Neural progenitor cell (in vitro differentiated cells): ENCODE data around the gene GLRX. TPM values are rescaled to one million over a fixed set of nuclear protein-coding genes. Genes with fewer than 3 reads are reported as not detected.

ENCODE experiments used
- DNase-seq: peaks from one replicate; pipeline ENCODE4 v3.0.0-alpha.2; 2016; ENCODE audit warnings: low spot score
- H2AFZ ChIP-seq: fragments of 200-600 bp; sonication (generic); replicated peaks from 2 replicates; pipeline ENCODE4 v1.6.1; 2016; ENCODE audit warnings: antibody characterized with exemption
- H3F3A ChIP-seq: fragments of 200-600 bp; sonication (generic); 2 replicates; pipeline ENCODE4 v1.6.1; 2016; ENCODE audit warnings: antibody characterized with exemption, low read depth
- H3K27ac ChIP-seq: fragments of 200-600 bp; sonication (generic); 2 replicates; pipeline ENCODE4 v1.5.1; 2016; ENCODE audit warnings: mild to moderate bottlenecking
- H3K27me3 ChIP-seq: fragments of 200-600 bp; sonication (generic); 2 replicates; pipeline ENCODE4 v1.6.1; 2016; ENCODE audit warnings: mild to moderate bottlenecking, moderate library complexity
- H3K36me3 ChIP-seq: fragments of 200-600 bp; sonication (generic); 2 replicates; pipeline ENCODE4 v1.5.1; 2016
- H3K4me1 ChIP-seq: fragments of 200-600 bp; sonication (generic); 2 replicates; pipeline ENCODE4 v1.6.1; 2016; ENCODE audit warnings: mixed run types
- H3K4me2 ChIP-seq: fragments of 200-600 bp; sonication (generic); 2 replicates; pipeline ENCODE4 v1.6.1; 2016
- H3K4me3 ChIP-seq: fragments of 200-600 bp; sonication (generic); 2 replicates; pipeline ENCODE4 v1.5.1; 2016
- H3K79me2 ChIP-seq: fragments of 200-600 bp; sonication (generic); 2 replicates; pipeline ENCODE4 v1.6.1; 2016; ENCODE audit warnings: low read depth
- H3K9ac ChIP-seq: fragments of 200-600 bp; sonication (generic); 2 replicates; pipeline ENCODE4 v1.6.1; 2016
- H3K9me3 ChIP-seq: fragments of 200-600 bp; sonication (generic); 2 replicates; pipeline ENCODE4 v1.5.1; 2016; ENCODE audit warnings: low read depth
- H4K20me1 ChIP-seq: fragments of 200-600 bp; sonication (generic); 2 replicates; pipeline ENCODE4 v1.6.1; 2016; ENCODE audit warnings: low read depth
- H3K27ac Mint-ChIP-seq: 3 replicates; pipeline ENCODE4 v1.8.0; 2021; ENCODE audit warnings: mixed read lengths
- H3K27me3 Mint-ChIP-seq: 2 replicates; pipeline ENCODE4 v1.8.0; 2022; ENCODE audit warnings: low read depth, mild to moderate bottlenecking, inconsistent platforms, moderate library complexity, mixed read lengths; ENCODE audit not compliant: insufficient read depth
- H3K36me3 Mint-ChIP-seq: 3 replicates; pipeline ENCODE4 v1.8.0; 2021; ENCODE audit warnings: mixed read lengths
- H3K4me1 Mint-ChIP-seq: 3 replicates; pipeline ENCODE4 v1.8.0; 2021; ENCODE audit warnings: mixed read lengths
- H3K4me3 Mint-ChIP-seq: 3 replicates; pipeline ENCODE4 v1.8.0; 2021; ENCODE audit warnings: mild to moderate bottlenecking, moderate library complexity, mixed read lengths
- H3K9me3 Mint-ChIP-seq: 3 replicates; pipeline ENCODE4 v1.8.0; 2020; ENCODE audit warnings: mixed read lengths
- CTCF ChIP-seq: fragments of 200-600 bp; sonication (generic); IDR thresholded peaks from 2 replicates; pipeline ENCODE4 v1.5.1; 2017; ENCODE audit warnings: antibody characterized with exemption, mild to moderate bottlenecking
- EZH2 ChIP-seq: fragments of 200-600 bp; sonication (generic); IDR thresholded peaks from 2 replicates; pipeline ENCODE4 v1.6.1; 2017; ENCODE audit warnings: antibody characterized with exemption, mild to moderate bottlenecking, moderate library complexity
- EZH2phosphoT487 ChIP-seq: fragments of 200-600 bp; sonication (generic); IDR thresholded peaks from 2 replicates; pipeline ENCODE4 v1.6.1; 2017; ENCODE audit warnings: antibody characterized with exemption
- total RNA-seq: library from RNA; depleted of rRNA; stranded (reverse); fragments of >200 nt; gene quantifications from 2 replicates; pipeline ENCODE4 v1.2.3, GENCODE V29; 2015; ENCODE audit warnings: low replicate concordance

Gene GLRX
- total RNA-seq, 1 donor from 2014 or later, result 15.1 TPM

DNA sequence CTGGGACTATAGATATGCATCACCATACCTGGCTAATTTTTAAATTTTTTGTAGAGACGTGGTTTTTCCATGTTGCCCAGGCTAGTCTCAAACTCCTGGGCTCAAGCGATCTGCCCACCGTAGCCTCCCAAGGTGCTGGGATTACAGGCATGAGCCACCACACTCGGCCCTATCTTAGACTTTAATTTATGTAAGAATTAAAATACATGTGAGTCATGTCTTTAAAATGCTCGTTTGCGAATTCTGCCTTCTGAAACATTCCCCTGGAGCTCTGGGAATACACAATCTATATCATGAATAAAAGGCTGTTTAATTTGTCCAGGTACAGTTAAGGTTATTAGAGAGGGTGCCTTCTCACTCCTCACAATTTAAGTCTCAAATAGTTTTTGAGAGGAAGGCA, 58.6 kb downstream of the GLRX start:
- Histone ChIP-seq H3K4me2 (no peak overlapping the region), H3K79me2 (no peaks in the 10 kb centered on the region), H3K27ac (no peak overlapping the region), H3K9me3 (no peaks in the 10 kb centered on the region), H3K9ac (no peak overlapping the region), H3K4me1 (no peaks in the 10 kb centered on the region), H3K36me3 (no peaks in the 10 kb centered on the region), H4K20me1 (no peaks in the 10 kb centered on the region), H2AFZ (no peak overlapping the region), H3F3A (no peaks in the 10 kb centered on the region), H3K4me3 (no peak overlapping the region), H3K27me3 (no peaks in the 10 kb centered on the region)
- H3K27ac Mint-ChIP-seq, result no peak overlapping the region
- DNase-seq, result no peak
- no peak overlapping the region for H3K4me3 Mint-ChIP-seq
- peaks cover 6% of the 10 kb centered on the region for H3K27me3 Mint-ChIP-seq
- H3K36me3 Mint-ChIP-seq, result peaks cover 19% of the 10 kb centered on the region
- peaks cover 3% of the 10 kb centered on the region for H3K9me3 Mint-ChIP-seq
- TF ChIP-seq CTCF (no peak), EZH2phosphoT487 (no peak), EZH2 (no peak)
- H3K4me1 Mint-ChIP-seq, result no peaks in the 10 kb centered on the region

Other genes starting within 250 kb of the GLRX start
- 0.12 TPM in 1 of 2 replicates, not detected in the other for gene GPR150, start 202.6 kb downstream of the GLRX start, total RNA-seq
- 3.6 and 4.4 TPM in 2 replicates for gene RFESD, start 175.9 kb downstream of the GLRX start, total RNA-seq
- not detected in 2 replicates for gene SPATA9, start 139.7 kb downstream of the GLRX start, total RNA-seq
- 3.6 and 5.5 TPM in 2 replicates for gene RHOBTB3, start 91.4 kb downstream of the GLRX start, total RNA-seq
- gene ELL2, start 139.1 kb upstream of the GLRX start, total RNA-seq, result 9.3 and 14.2 TPM in 2 replicates